Endothelial cell of umbilical vein (primary cell): ENCODE data around the gene COX8C. TPM values are rescaled to one million over a fixed set of nuclear protein-coding genes. Genes with fewer than 3 reads are reported as not detected.

Experiments used
- Bru-seq: library from RNA; stranded (reverse); fragments of 400-500 nt; gene quantifications from one replicate; lab custom pipeline; 2021; lab: Mats Ljungman, UMichigan
- BruChase-seq, 2 experiments: library from RNA; stranded (reverse); fragments of 400-500 nt; gene quantifications; one replicate each; lab custom pipeline; 2021; lab: Mats Ljungman, UMichigan
- BruUV-seq: library from RNA; stranded (reverse); fragments of 400-500 nt; replicated peaks from 2 replicates; lab custom pipeline; 2021; lab: Mats Ljungman, UMichigan
- CTCF ChIA-PET: fragments of 300-600, 350-600 bp; sonication (Branson Sonifier 250); formaldehyde crosslinking; loops from one replicate; lab custom pipeline; 2021; ENCODE audit warnings: antibody characterized with exemption, inconsistent platforms; lab: Charles Lee
- POLR2A ChIA-PET: fragments of 300-600, 350-600 bp; sonication (Branson Sonifier 250); formaldehyde crosslinking; loops from one replicate; lab custom pipeline; 2021; ENCODE audit warnings: antibody characterized with exemption, inconsistent platforms; lab: Charles Lee
- DNase-seq: peaks from one replicate; pipeline ENCODE4 v3.0.0-alpha.2; 2011; ENCODE audit warnings: low read depth, low spot score
- FAIRE-seq: peaks from 2 replicates; lab custom pipeline; 2011; peaks lifted over from hg19 to GRCh38; lab: Jason Lieb, UNC
- H2AFZ ChIP-seq: 2 replicates; pipeline ENCODE4 v1.6.0; 2012; ENCODE audit warnings: low read depth, low read length, control low read depth, inconsistent platforms
- H3K27ac ChIP-seq: 2 replicates; pipeline ENCODE4 v1.5.1; 2011; ENCODE audit warnings: low read depth, mild to moderate bottlenecking, control low read depth, low read length, moderate library complexity; ENCODE audit not compliant: insufficient read depth
- H3K27me3 ChIP-seq, 2 experiments: 2 replicates each; pipeline versions ENCODE4 v1.6.0 to v1.6.1; 2011; ENCODE audit warnings: low read length in 2 of 2, mixed read lengths in 1 of 2; ENCODE audit not compliant: control insufficient read depth in 2 of 2, insufficient read depth in 2 of 2
- H3K36me3 ChIP-seq, 2 experiments: 2 replicates in 1 of 2; 3 replicates in 1 of 2; pipeline ENCODE4 v1.5.1; 2011; ENCODE audit warnings: low read length in 2 of 2, mild to moderate bottlenecking in 1 of 2, moderate library complexity in 1 of 2; ENCODE audit not compliant: control insufficient read depth in 2 of 2, insufficient read depth in 2 of 2; ENCODE audit errors: extremely low read depth in 1 of 2
- H3K4me1 ChIP-seq: 3 replicates; pipeline ENCODE4 v1.5.1; 2011; ENCODE audit warnings: mild to moderate bottlenecking, low read length; ENCODE audit not compliant: control insufficient read depth, insufficient read depth; ENCODE audit errors: extremely low read depth
- H3K4me2 ChIP-seq: 2 replicates; pipeline ENCODE4 v1.6.1; 2011; ENCODE audit warnings: low read length, control low read depth, mixed read lengths; ENCODE audit not compliant: insufficient read depth
- H3K4me3 ChIP-seq, 3 experiments: fragments of 200-600 bp in 1 of 3; sonication (generic), shearing (Covaris generic) in 1 of 3; replicated peaks in 1 of 3; 2 replicates each; pipeline ENCODE4 v1.5.1; 2011 to 2016; ENCODE audit warnings: control low read depth in 3 of 3, low read length in 3 of 3, mild to moderate bottlenecking in 2 of 3, inconsistent platforms in 1 of 3, low read depth in 1 of 3, moderate library complexity in 1 of 3; ENCODE audit not compliant: insufficient read depth in 1 of 3
- H3K79me2 ChIP-seq: 2 replicates; pipeline ENCODE4 v1.6.0; 2012; ENCODE audit warnings: low read length, inconsistent platforms; ENCODE audit not compliant: control insufficient read depth, insufficient read depth
- H3K9ac ChIP-seq: replicated peaks from 2 replicates; pipeline ENCODE3; 2011; ENCODE audit warnings: low read length, control low read depth; ENCODE audit not compliant: insufficient read depth; ENCODE audit errors: extremely low read depth
- H3K9me1 ChIP-seq: replicated peaks from 3 replicates; pipeline ENCODE4 v1.6.0; 2011; ENCODE audit warnings: mild to moderate bottlenecking, low read length; ENCODE audit not compliant: control insufficient read depth, insufficient read depth; ENCODE audit errors: extremely low read depth
- H3K9me3 ChIP-seq: replicated peaks from 2 replicates; pipeline ENCODE4 v1.5.1; 2012; ENCODE audit warnings: low read length, inconsistent platforms; ENCODE audit not compliant: control insufficient read depth, insufficient read depth
- H4K20me1 ChIP-seq: replicated peaks from 2 replicates; pipeline ENCODE3; 2011; ENCODE audit warnings: mild to moderate bottlenecking, low read length; ENCODE audit not compliant: control insufficient read depth, insufficient read depth; ENCODE audit errors: extremely low read depth
- EZH2 ChIP-seq: IDR thresholded peaks from 2 replicates; pipeline ENCODE4 v1.6.1; 2012; ENCODE audit warnings: borderline replicate concordance, low read depth, mild to moderate bottlenecking, moderate library complexity, low read length, inconsistent platforms; ENCODE audit not compliant: severe bottlenecking
- FOS ChIP-seq: IDR thresholded peaks from 2 replicates; pipeline ENCODE4 v1.6.1; 2011; ENCODE audit warnings: mild to moderate bottlenecking, low read length, moderate library complexity, borderline replicate concordance; ENCODE audit not compliant: insufficient read depth
- GATA2 ChIP-seq: IDR thresholded peaks from 2 replicates; pipeline ENCODE4 v1.7.0; 2011; ENCODE audit warnings: low read depth, mild to moderate bottlenecking, moderate library complexity, mixed read lengths, low read length; ENCODE audit not compliant: insufficient read length, insufficient read depth
- JUN ChIP-seq: IDR thresholded peaks from 2 replicates; pipeline ENCODE4 v1.6.1; 2011; ENCODE audit warnings: borderline replicate concordance, low read depth; ENCODE audit not compliant: insufficient read length, insufficient read depth
- POLR2AphosphoS5 ChIP-seq: IDR thresholded peaks from 2 replicates; pipeline ENCODE4 v1.6.1; 2012; ENCODE audit warnings: low read depth, mild to moderate bottlenecking, control low read depth, low read length, moderate library complexity; ENCODE audit not compliant: insufficient read depth
- dilution Hi-C: fragments of 300-500 bp; cut with MboI; formaldehyde crosslinking; loops from one replicate; pipeline ENCODE4 v1.15.0; 2019; ENCODE audit warnings: low sequenced_read_pairs; ENCODE audit not compliant: extremely low pct_ligation_motif_present
- intact Hi-C: fragments of 100-400 bp; cut with micrococcal nuclease; formaldehyde crosslinking; loops from one replicate; pipeline ENCODE4 v1.10.0; 2022
- long read RNA-seq: library from polyadenylated mRNA; stranded (forward); transcript quantifications from one replicate; pipeline ENCODE4 v2.0.0, GENCODE V29; 2021
- polyA minus RNA-seq, 3 experiments: library from RNA; depleted of rRNA, polyadenylated mRNA; stranded (reverse); fragments of >200 nt; gene quantifications; 1 replicate in 1 of 3; 2 replicates in 2 of 3; pipeline ENCODE4 v1.2.3, GENCODE V29; 2011
- polyA plus RNA-seq, 4 experiments: library from polyadenylated mRNA; depleted of rRNA in 3 of 4; stranded (reverse) in 3 of 4; unstranded in 1 of 4; fragments of >200 nt; gene quantifications; 2 replicates each; pipeline versions ENCODE4 v1.2.1 to v1.2.3, GENCODE V29; 2011 to 2012; ENCODE audit warnings: missing spikeins in 1 of 4
- total RNA-seq: library from RNA; stranded (reverse); gene quantifications from 2 replicates; pipeline ENCODE4 v1.2.3, GENCODE V29; 2021
- TF ChIP-seq, protein P1 (sequence below), 2 donors: IDR thresholded peaks; 1 replicate in 1 of 2; 2 replicates in 1 of 2; pipeline ENCODE4 v1.5.1; 2011; ENCODE audit warnings: low read length in 2 of 2, mild to moderate bottlenecking in 2 of 2, moderate library complexity in 2 of 2, control low read depth in 1 of 2, inconsistent platforms in 1 of 2, low read depth in 1 of 2; ENCODE audit not compliant: insufficient read depth in 1 of 2; ENCODE audit errors: extremely low read depth in 1 of 2

COX8C gene
- total RNA-seq = not detected in 2 replicates
- polyA plus RNA-seq = not detected in 2 replicates
- not detected in 2 replicates for polyA plus RNA-seq (2011; cell fraction: cytosol; rRNA removed)
- polyA plus RNA-seq (2011; cell fraction: nucleus; rRNA removed) = not detected in 2 replicates
- not detected in 2 replicates for polyA plus RNA-seq (2012)
- polyA minus RNA-seq = not detected in 2 replicates
- polyA minus RNA-seq (2011; cell fraction: cytosol; rRNA and poly(A)+ RNA removed) = not detected
- polyA minus RNA-seq (2011; cell fraction: nucleus; rRNA and poly(A)+ RNA removed) = not detected in 2 replicates
- Bru-seq, nascent RNA = not detected
- BruChase-seq, experiment 1, labeled RNA remaining after a 6-hour chase = percentile 22 among the genes with signal in this experiment
- percentile 19 among the genes with signal in this experiment for BruChase-seq, experiment 2, labeled RNA remaining after a 2-hour chase
- long read RNA-seq = 0 reads

GRCh38 chr14:93346926-93347721 is at the start of gene COX8C:
TSS of gene COX8C (plus strand) at chr14:93347182. CDS start at chr14:93347269, 87 bp downstream.
- Histone ChIP-seq H3K4me1 (no peaks in the 10 kb centered on the region), H2AFZ (no peak within 1 kb of the TSS), H3K9me3 (no peaks in the 10 kb centered on the region), H3K27me3 (no peaks in the 10 kb centered on the region), H3K9ac (no peak within 1 kb of the TSS), H3K27ac (no peak within 1 kb of the TSS), H3K4me2 (no peak within 1 kb of the TSS), H3K9me1 (no peaks in the 10 kb centered on the region), H3K79me2 (no peaks in the 10 kb centered on the region), H3K4me3 (no peak within 1 kb of the TSS), H3K36me3 (no peaks in the 10 kb centered on the region), H4K20me1 (no peaks in the 10 kb centered on the region)
- dilution Hi-C loops (no loop called here), intact Hi-C loops (no loop called here)
- FAIRE-seq = no peak
- TF ChIP-seq POLR2AphosphoS5 = no peak
- ChIA-PET POLR2A (no interaction called here), CTCF (interaction anchor here (0.8 kb wide), 1 partner anchor 234 kb away, joined by 3 read pairs; no protein-coding TSS in a partner anchor)
- DNase-seq = no peak
- BruUV-seq = no TSS peak

GRCh38 chr14:93299416-93299815 is 47.6 kb upstream of the COX8C start:
- dilution Hi-C loops = no loop called here

More at GRCh38 chr14:93299416-93299815, 47.6 kb upstream of the COX8C start:
- TF ChIP-seq, protein P1, sequence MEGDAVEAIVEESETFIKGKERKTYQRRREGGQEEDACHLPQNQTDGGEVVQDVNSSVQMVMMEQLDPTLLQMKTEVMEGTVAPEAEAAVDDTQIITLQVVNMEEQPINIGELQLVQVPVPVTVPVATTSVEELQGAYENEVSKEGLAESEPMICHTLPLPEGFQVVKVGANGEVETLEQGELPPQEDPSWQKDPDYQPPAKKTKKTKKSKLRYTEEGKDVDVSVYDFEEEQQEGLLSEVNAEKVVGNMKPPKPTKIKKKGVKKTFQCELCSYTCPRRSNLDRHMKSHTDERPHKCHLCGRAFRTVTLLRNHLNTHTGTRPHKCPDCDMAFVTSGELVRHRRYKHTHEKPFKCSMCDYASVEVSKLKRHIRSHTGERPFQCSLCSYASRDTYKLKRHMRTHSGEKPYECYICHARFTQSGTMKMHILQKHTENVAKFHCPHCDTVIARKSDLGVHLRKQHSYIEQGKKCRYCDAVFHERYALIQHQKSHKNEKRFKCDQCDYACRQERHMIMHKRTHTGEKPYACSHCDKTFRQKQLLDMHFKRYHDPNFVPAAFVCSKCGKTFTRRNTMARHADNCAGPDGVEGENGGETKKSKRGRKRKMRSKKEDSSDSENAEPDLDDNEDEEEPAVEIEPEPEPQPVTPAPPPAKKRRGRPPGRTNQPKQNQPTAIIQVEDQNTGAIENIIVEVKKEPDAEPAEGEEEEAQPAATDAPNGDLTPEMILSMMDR (IDR thresholded peaks at IDR 0.05; ENCODE audit: extremely low read depth in 1 of 2, insufficient read depth in 1 of 2, low read depth in 1 of 2, low read length in 2 of 2) = no peak
- TF ChIP-seq GATA2 (no peak), JUN (no peak), FOS (no peak), EZH2 (no peak)
- Histone ChIP-seq H3K36me3 (no peaks in the 10 kb centered on the region), H2AFZ (no peak overlapping the region), H3K9ac (no peak overlapping the region), H3K9me1 (no peaks in the 10 kb centered on the region), H3K4me3 (no peak overlapping the region), H3K9me3 (no peaks in the 10 kb centered on the region), H3K4me2 (no peak overlapping the region), H4K20me1 (peaks cover 4% of the 10 kb centered on the region), H3K27me3 (no peaks in the 10 kb centered on the region), H3K4me1 (peaks cover 10% of the 10 kb centered on the region), H3K27ac (no peak overlapping the region), H3K79me2 (peaks cover 84% of the 10 kb centered on the region)
- no TSS peak for BruUV-seq
- intact Hi-C loops = no loop called here
- ChIA-PET CTCF (interaction anchor here (1.4 to 2.6 kb wide), 2 partner anchors 8 to 18 kb away, joined by 3 to 7 read pairs; no protein-coding TSS in a partner anchor), POLR2A (no interaction called here)
- DNase-seq (no peak), FAIRE-seq (no peak)
